ENCODE data around the gene TWSG1. TPM values are rescaled to one million over a fixed set of nuclear protein-coding genes. Genes with fewer than 3 reads are reported as not detected.
A peak's percentile ranks its signal among the peaks of the same experiment; 100 is the strongest.

TWSG1 gene
- 4.1 and 4.8 TPM in 2 replicates for total RNA-seq

- CTCF ChIA-PET = interaction anchor here (1.0 kb wide), 1 partner anchor 261 kb away, joined by 3 read pairs; no protein-coding TSS in a partner anchor
- no peaks in the 10 kb centered on the region for H3K36me3 Mint-ChIP-seq (ENCODE audit: low read depth)
- TF ChIP-seq CTCF (IDR thresholded peaks at IDR 0.05) = no peak
- H3K27ac Mint-ChIP-seq = peak within 1 kb of the TSS; percentile 60
- H3K4me3 Mint-ChIP-seq = peak within 1 kb of the TSS; percentile 89
- intact Hi-C loops (cut with micrococcal nuclease) = loop anchor here (1.0 to 10.0 kb wide), 10 partner anchors 70 to 1190 kb away; partner anchors contain the start of genes ANKRD12, NAPG, NDUFV2 and RAB12
- ATAC-seq (ENCODE audit: low read depth) (peak; percentile 94), DNase-seq (peak; percentile 86)
- no peaks in the 10 kb centered on the region for H3K27me3 Mint-ChIP-seq
- H3K9me3 Mint-ChIP-seq = no peaks in the 10 kb centered on the region
- H3K4me1 Mint-ChIP-seq = peaks cover 20% of the 10 kb centered on the region
- POLR2A ChIA-PET = interaction anchor here (0.6 to 1.6 kb wide), 9 partner anchors 41 to 580 kb away, joined by 3 to 7 read pairs (median 5); partner anchors contain the start of genes ANKRD12, RALBP1 and VAPA
Observed at GRCh38 chr18:9334329-9334972, at the start of gene TWSG1. Gene TWSG1, plus strand, starts transcription at chr18:9334773. Its CDS starts 2,457 bp downstream, at chr18:9337230.

GRCh38 chr18:9285604-9286003, 49.0 kb upstream of the TWSG1 start:
- peaks cover 28% of the 10 kb centered on the region for H3K36me3 Mint-ChIP-seq (ENCODE audit: low read depth)
- ChIA-PET CTCF (no interaction called here), POLR2A (no interaction called here)
- H3K4me1 Mint-ChIP-seq = no peaks in the 10 kb centered on the region
- no peak overlapping the region for H3K4me3 Mint-ChIP-seq
- H3K9me3 Mint-ChIP-seq = peaks cover 7% of the 10 kb centered on the region
- peak overlapping the region; percentile 8 for H3K27ac Mint-ChIP-seq
- intact Hi-C loops (cut with micrococcal nuclease) = no loop called here
- no peak for TF ChIP-seq CTCF (IDR thresholded peaks at IDR 0.05)
- DNase-seq (no peak), ATAC-seq (ENCODE audit: low read depth) (no peak)
- no peaks in the 10 kb centered on the region for H3K27me3 Mint-ChIP-seq

GRCh38 chr18:9287036-9287435, 47.5 kb upstream of the TWSG1 start:
- Mint-ChIP-seq H3K4me1 (no peaks in the 10 kb centered on the region), H3K27me3 (no peaks in the 10 kb centered on the region), H3K27ac (no peak overlapping the region), H3K36me3 (ENCODE audit: low read depth) (peaks cover 18% of the 10 kb centered on the region), H3K9me3 (peaks cover 13% of the 10 kb centered on the region), H3K4me3 (no peak overlapping the region)
- TF ChIP-seq CTCF (IDR thresholded peaks at IDR 0.05) = no peak
- ATAC-seq (ENCODE audit: low read depth) = no peak
- intact Hi-C loops (cut with micrococcal nuclease) = no loop called here
- ChIA-PET POLR2A (no interaction called here), CTCF (no interaction called here)
- no peak for DNase-seq

GRCh38 chr18:9289698-9290097, 44.9 kb upstream of the TWSG1 start:
- Mint-ChIP-seq H3K9me3 (peaks cover 30% of the 10 kb centered on the region), H3K27me3 (no peaks in the 10 kb centered on the region), H3K4me1 (no peaks in the 10 kb centered on the region), H3K27ac (no peak overlapping the region), H3K36me3 (ENCODE audit: low read depth) (peaks cover 5% of the 10 kb centered on the region), H3K4me3 (no peak overlapping the region)
- ChIA-PET CTCF (no interaction called here), POLR2A (no interaction called here)
- no peak for ATAC-seq (ENCODE audit: low read depth)
- intact Hi-C loops (cut with micrococcal nuclease) = no loop called here
- no peak for TF ChIP-seq CTCF (IDR thresholded peaks at IDR 0.05)
- no peak for DNase-seq

- intact Hi-C loops (cut with micrococcal nuclease) = no loop called here
- Mint-ChIP-seq H3K27ac (no peak overlapping the region), H3K9me3 (peaks cover 30% of the 10 kb centered on the region), H3K4me1 (no peaks in the 10 kb centered on the region), H3K27me3 (no peaks in the 10 kb centered on the region), H3K4me3 (no peak overlapping the region), H3K36me3 (ENCODE audit: low read depth) (peaks cover 5% of the 10 kb centered on the region)
- POLR2A ChIA-PET = no interaction called here
- ATAC-seq (ENCODE audit: low read depth) (no peak), DNase-seq (no peak)
- CTCF ChIA-PET = no interaction called here
- no peak for TF ChIP-seq CTCF (IDR thresholded peaks at IDR 0.05)
Observed at GRCh38 chr18:9290156-9290555, 44.4 kb upstream of the TWSG1 start.

Measured in activated B cell treated with CpG ODN at 0.5 μM for 24 hours (primary cell).